Subcutaneous abdominal adipose tissue (tissue), 5 donors: ENCODE data around the gene SEC14L3.

Experiments
- H3K27ac ChIP-seq: one replicate; pipeline ENCODE4 v1.7.0; 2013; ENCODE audit warnings: low read depth, mild to moderate bottlenecking, inconsistent platforms, low read length, moderate library complexity
- H3K27me3 ChIP-seq, 5 donors: one replicate each; pipeline ENCODE4 v1.7.0; 2013; ENCODE audit warnings: low read length in 5 of 5, inconsistent platforms in 1 of 5; ENCODE audit not compliant: control insufficient read depth in 5 of 5, insufficient read depth in 4 of 5
- H3K36me3 ChIP-seq, 5 donors: one replicate each; pipeline ENCODE4 v1.7.0; 2013; ENCODE audit warnings: low read length in 5 of 5; ENCODE audit not compliant: control insufficient read depth in 5 of 5, insufficient read depth in 5 of 5
- H3K4me1 ChIP-seq, 5 donors: one replicate each; pipeline ENCODE4 v1.7.0; 2013; ENCODE audit warnings: low read length in 5 of 5, mild to moderate bottlenecking in 3 of 5, moderate library complexity in 1 of 5; ENCODE audit not compliant: control insufficient read depth in 5 of 5, insufficient read depth in 5 of 5
- H3K4me3 ChIP-seq, 5 donors: one replicate each; pipeline ENCODE4 v1.7.0; 2013; ENCODE audit warnings: low read length in 5 of 5, low read depth in 1 of 5
- H3K9ac ChIP-seq, 5 donors: one replicate each; pipeline ENCODE4 v1.7.0; 2013; ENCODE audit warnings: low read length in 5 of 5, mild to moderate bottlenecking in 4 of 5, moderate library complexity in 3 of 5
- H3K9me3 ChIP-seq, 5 donors: one replicate each; pipeline ENCODE4 v1.7.0; 2013; ENCODE audit warnings: low read length in 5 of 5; ENCODE audit not compliant: control insufficient read depth in 5 of 5
- donor health status: healthy.
- donor health status: healthy.
- donor health status: healthy.
- donor health status: healthy.
- donor health status: healthy.

SEC14L3 gene

GRCh38 chr22:30471616-30472318, at the start of gene SEC14L3:
TSS of gene SEC14L3 (minus strand) at chr22:30472017. CDS start at chr22:30471958, 59 bp downstream.
- peaks cover 10 to 26% (median 19%) of the 10 kb centered on the region in 5 donors for H3K27me3 ChIP-seq
- no peaks in the 10 kb centered on the region for H3K4me1 ChIP-seq
- no peak within 1 kb of the TSS for H3K27ac ChIP-seq
- H3K9ac ChIP-seq: no peak within 1 kb of the TSS
- H3K4me3 ChIP-seq: no peak within 1 kb of the TSS
- H3K36me3 ChIP-seq: no peaks in the 10 kb centered on the region
- H3K9me3 ChIP-seq: no peaks in the 10 kb centered on the region

GRCh38 chr22:30519842-30520425, 48.1 kb upstream of the SEC14L3 start:
- Histone ChIP-seq H3K9ac (no peak overlapping the region), H3K36me3 (no peaks in the 10 kb centered on the region), H3K9me3 (no peaks in the 10 kb centered on the region), H3K4me3 (no peak overlapping the region), H3K4me1 (no peaks in the 10 kb centered on the region), H3K27ac (no peak overlapping the region), H3K27me3 (peaks cover 0 to 11% (median 4%) of the 10 kb centered on the region in 5 donors)

- H3K9me3 ChIP-seq: peaks cover 0 to 10% (median 7%) of the 10 kb centered on the region in 5 donors
Measured at GRCh38 chr22:30516731-30517130, 44.9 kb upstream of the SEC14L3 start.

GRCh38 chr22:30516273-30516672, 44.5 kb upstream of the SEC14L3 start:
- H3K4me1 ChIP-seq: no peaks in the 10 kb centered on the region
- H3K9ac ChIP-seq: no peak overlapping the region
- no peak overlapping the region for H3K4me3 ChIP-seq
- peaks cover 0 to 10% (median 7%) of the 10 kb centered on the region in 5 donors for H3K9me3 ChIP-seq
- peaks cover 0 to 6% (median 3%) of the 10 kb centered on the region in 5 donors for H3K27me3 ChIP-seq
- H3K27ac ChIP-seq: no peak overlapping the region
- H3K36me3 ChIP-seq: no peaks in the 10 kb centered on the region

More at GRCh38 chr22:30516731-30517130, 44.9 kb upstream of the SEC14L3 start:
- H3K27ac ChIP-seq: no peak overlapping the region
- H3K4me1 ChIP-seq: no peaks in the 10 kb centered on the region
- no peak overlapping the region for H3K4me3 ChIP-seq
- no peaks in the 10 kb centered on the region for H3K36me3 ChIP-seq
- peaks cover 0 to 6% (median 3%) of the 10 kb centered on the region in 5 donors for H3K27me3 ChIP-seq
- H3K9ac ChIP-seq: no peak overlapping the region

GRCh38 chr22:30514252-30514651, 42.4 kb upstream of the SEC14L3 start:
- H3K27me3 ChIP-seq: no peaks in the 10 kb centered on the region
- peaks cover 0 to 10% (median 7%) of the 10 kb centered on the region in 5 donors for H3K9me3 ChIP-seq
- no peak overlapping the region for H3K27ac ChIP-seq
- no peak overlapping the region for H3K9ac ChIP-seq
- H3K4me3 ChIP-seq: no peak overlapping the region
- H3K36me3 ChIP-seq: no peaks in the 10 kb centered on the region
- no peaks in the 10 kb centered on the region for H3K4me1 ChIP-seq

- Histone ChIP-seq H3K36me3 (no peaks in the 10 kb centered on the region), H3K4me1 (no peaks in the 10 kb centered on the region), H3K4me3 (no peak overlapping the region), H3K27me3 (no peaks in the 10 kb centered on the region), H3K9me3 (peaks cover 0 to 10% (median 7%) of the 10 kb centered on the region in 5 donors), H3K27ac (no peak overlapping the region), H3K9ac (no peak overlapping the region)
Measured at GRCh38 chr22:30513462-30513861, 41.6 kb upstream of the SEC14L3 start.

GRCh38 chr22:30511911-30512310, 40.1 kb upstream of the SEC14L3 start:
- no peaks in the 10 kb centered on the region for H3K4me1 ChIP-seq
- H3K9me3 ChIP-seq: peaks cover 0 to 10% (median 7%) of the 10 kb centered on the region in 5 donors
- H3K4me3 ChIP-seq: no peak overlapping the region
- H3K9ac ChIP-seq: no peak overlapping the region
- no peak overlapping the region for H3K27ac ChIP-seq
- H3K27me3 ChIP-seq: peaks cover 0 to 4% (median 0%) of the 10 kb centered on the region in 5 donors
- H3K36me3 ChIP-seq: no peaks in the 10 kb centered on the region

GRCh38 chr22:30511109-30511508, 39.3 kb upstream of the SEC14L3 start:
- H3K4me1 ChIP-seq: no peaks in the 10 kb centered on the region
- H3K9me3 ChIP-seq: peaks cover 0 to 10% (median 7%) of the 10 kb centered on the region in 5 donors
- H3K9ac ChIP-seq: no peak overlapping the region
- no peaks in the 10 kb centered on the region for H3K36me3 ChIP-seq
- H3K27me3 ChIP-seq: peaks cover 5 to 10% (median 6%) of the 10 kb centered on the region in 5 donors
- H3K4me3 ChIP-seq: no peak overlapping the region
- no peak overlapping the region for H3K27ac ChIP-seq

- Histone ChIP-seq H3K9ac (no peak overlapping the region), H3K4me1 (peaks cover 0 to 6% (median 5%) of the 10 kb centered on the region in 5 donors), H3K36me3 (no peaks in the 10 kb centered on the region), H3K4me3 (no peak overlapping the region), H3K27ac (no peak overlapping the region), H3K9me3 (peaks cover 0 to 2% (median 1%) of the 10 kb centered on the region in 5 donors), H3K27me3 (peaks cover 20 to 25% (median 21%) of the 10 kb centered on the region in 5 donors)
Measured at GRCh38 chr22:30508216-30508615, 36.4 kb upstream of the SEC14L3 start.

- H3K36me3 ChIP-seq: no peaks in the 10 kb centered on the region
- no peaks in the 10 kb centered on the region for H3K9me3 ChIP-seq
- H3K27me3 ChIP-seq: peaks cover 20 to 30% (median 25%) of the 10 kb centered on the region in 5 donors
- H3K27ac ChIP-seq: no peak overlapping the region
- H3K4me3 ChIP-seq: no peak overlapping the region
- peaks cover 0 to 6% (median 5%) of the 10 kb centered on the region in 5 donors for H3K4me1 ChIP-seq
- H3K9ac ChIP-seq: no peak overlapping the region
Measured at GRCh38 chr22:30507670-30508069, 35.9 kb upstream of the SEC14L3 start.
